Trophoblast cell (in vitro differentiated cells and primary cell): ENCODE data around the gene ERAS.

ENCODE experiments used
- DNase-seq, 2 donors: peaks; one replicate each; pipeline ENCODE4 v3.0.0-alpha.2; 2016
- H2AFZ ChIP-seq: 2 replicates; pipeline ENCODE4 v1.6.1; 2013; ENCODE audit warnings: low read length, moderate library complexity, mild to moderate bottlenecking; ENCODE audit not compliant: insufficient read depth, poor library complexity
- H2AK5ac ChIP-seq: 2 replicates; pipeline ENCODE4 v1.6.1; 2013; ENCODE audit warnings: mild to moderate bottlenecking, low read length
- H2BK120ac ChIP-seq: 2 replicates; pipeline ENCODE4 v1.6.1; 2013; ENCODE audit warnings: low read length, mild to moderate bottlenecking, moderate library complexity; ENCODE audit not compliant: insufficient read depth, poor library complexity
- H2BK12ac ChIP-seq: 2 replicates; pipeline ENCODE4 v1.6.1; 2013; ENCODE audit warnings: mild to moderate bottlenecking, low read length, moderate library complexity
- H2BK5ac ChIP-seq: 2 replicates; pipeline ENCODE4 v1.6.1; 2013; ENCODE audit warnings: low read length, low read depth, moderate library complexity, mild to moderate bottlenecking; ENCODE audit not compliant: poor library complexity
- H3K14ac ChIP-seq: 2 replicates; pipeline ENCODE4 v1.6.1; 2013; ENCODE audit warnings: mild to moderate bottlenecking, low read length
- H3K18ac ChIP-seq: 2 replicates; pipeline ENCODE4 v1.6.1; 2013; ENCODE audit warnings: mild to moderate bottlenecking, low read length
- H3K23ac ChIP-seq: 2 replicates; pipeline ENCODE4 v1.6.1; 2013; ENCODE audit warnings: low read length
- H3K27ac ChIP-seq: 2 replicates; pipeline ENCODE4 v1.5.1; 2013; ENCODE audit warnings: low read depth, mild to moderate bottlenecking, inconsistent platforms, low read length, moderate library complexity
- H3K27me3 ChIP-seq: 2 replicates; pipeline ENCODE4 v1.6.1; 2013; ENCODE audit warnings: inconsistent platforms, mild to moderate bottlenecking, low read length, moderate library complexity; ENCODE audit not compliant: insufficient read depth
- H3K36me3 ChIP-seq, 2 experiments: 1 replicate in 1 of 2; 2 replicates in 1 of 2; pipeline ENCODE4 v1.6.1; 2013; ENCODE audit warnings: low read length in 2 of 2, mild to moderate bottlenecking in 2 of 2, moderate library complexity in 1 of 2; ENCODE audit not compliant: insufficient read depth in 2 of 2, control insufficient read depth in 1 of 2
- H3K4ac ChIP-seq: 2 replicates; pipeline ENCODE4 v1.6.1; 2013; ENCODE audit warnings: low read depth, mild to moderate bottlenecking, low read length, moderate library complexity
- H3K4me1 ChIP-seq, 2 experiments: 1 replicate in 1 of 2; 2 replicates in 1 of 2; pipeline ENCODE4 v1.6.1; 2013; ENCODE audit warnings: low read length in 2 of 2, mild to moderate bottlenecking in 2 of 2, moderate library complexity in 1 of 2; ENCODE audit not compliant: insufficient read depth in 2 of 2, control insufficient read depth in 1 of 2
- H3K4me2 ChIP-seq: 2 replicates; pipeline ENCODE4 v1.6.1; 2013; ENCODE audit warnings: inconsistent platforms, mild to moderate bottlenecking, low read length, moderate library complexity
- H3K4me3 ChIP-seq: 2 replicates; pipeline ENCODE4 v1.5.1; 2013; ENCODE audit warnings: mild to moderate bottlenecking, low read depth, low read length, inconsistent platforms
- H3K79me1 ChIP-seq: one replicate; pipeline ENCODE4 v1.6.1; 2013; ENCODE audit warnings: low read length
- H3K79me2 ChIP-seq: 2 replicates; pipeline ENCODE4 v1.6.1; 2013; ENCODE audit warnings: low read length, mild to moderate bottlenecking; ENCODE audit not compliant: control insufficient read depth, insufficient read depth, poor library complexity
- H3K9ac ChIP-seq: 2 replicates; pipeline ENCODE4 v1.6.1; 2013; ENCODE audit warnings: mild to moderate bottlenecking, low read length
- H3K9me3 ChIP-seq: 2 replicates; pipeline ENCODE4 v1.6.1; 2013; ENCODE audit warnings: low read depth, mild to moderate bottlenecking, control low read depth, inconsistent platforms, low read length; ENCODE audit not compliant: insufficient read depth
- H4K12ac ChIP-seq: 2 replicates; pipeline ENCODE4 v1.6.1; 2013; ENCODE audit warnings: low read depth, mild to moderate bottlenecking, low read length, moderate library complexity
- H4K8ac ChIP-seq: 2 replicates; pipeline ENCODE4 v1.6.1; 2013; ENCODE audit warnings: low read depth, mild to moderate bottlenecking, low read length, moderate library complexity
- H4K91ac ChIP-seq: one replicate; pipeline ENCODE4 v1.6.1; 2013; ENCODE audit warnings: low read depth, mild to moderate bottlenecking, low read length, moderate library complexity
- WGBS: extraction: QIAGEN DNeasy Blood & Tissue Kit; methylation state at CpG from one replicate; pipeline ENCODE4 v1.1.7; 2013; ENCODE audit warnings: missing lambda C conversion rate; ENCODE audit not compliant: insufficient read length, insufficient coverage; ENCODE audit errors: extremely low coverage; 5-methylcytosine and 5-hydroxymethylcytosine counted together

ERAS gene

DNA sequence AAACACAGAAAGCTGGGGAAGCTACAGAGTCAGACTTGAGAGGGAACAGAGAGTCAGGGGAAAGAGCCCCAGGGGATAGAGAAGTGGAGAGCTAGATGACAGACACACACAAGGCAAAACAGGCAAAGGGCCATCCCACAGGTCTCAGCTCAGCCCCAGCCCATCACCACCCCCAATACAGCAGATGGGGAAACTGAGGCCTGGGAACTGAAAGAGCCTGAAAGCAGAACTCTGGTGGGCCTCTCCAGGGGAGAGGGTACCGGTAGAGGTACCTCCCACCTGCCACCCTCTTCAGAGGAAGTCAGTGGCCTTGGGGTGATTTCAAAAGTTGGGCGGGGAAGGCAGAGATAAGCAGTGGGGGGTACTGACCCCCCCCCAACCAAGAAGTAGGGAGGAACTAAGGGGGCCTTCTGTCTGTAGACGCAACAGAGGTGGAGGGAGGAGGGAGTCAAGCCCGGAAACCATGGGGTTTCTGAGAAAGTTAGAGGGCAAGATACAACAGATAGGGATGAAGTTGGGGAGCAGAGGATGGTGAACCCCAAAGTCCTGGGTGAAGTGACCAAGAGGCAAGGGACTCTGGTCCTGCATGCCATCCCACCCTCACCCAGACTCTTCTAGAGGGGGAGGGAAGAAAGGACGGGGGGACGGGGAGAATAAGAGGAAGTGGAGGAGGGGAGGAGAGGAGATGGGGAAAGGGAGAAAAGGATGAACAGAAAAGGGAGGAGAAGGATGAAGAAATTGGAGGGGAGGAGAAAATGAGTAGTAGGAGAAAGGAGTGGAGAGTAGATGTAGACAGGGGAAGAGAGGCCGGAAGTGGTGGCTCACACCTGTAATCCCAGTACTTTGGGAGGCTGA is 36.7 kb upstream of the ERAS start:
- no peak overlapping the region for H3K18ac ChIP-seq
- peaks cover 9% of the 10 kb centered on the region for H3K79me1 ChIP-seq
- H3K9ac ChIP-seq: no peak overlapping the region
- peaks cover under 1% of the 10 kb centered on the region for H3K79me2 ChIP-seq
- no peak overlapping the region for H3K27ac ChIP-seq
- no peak overlapping the region for H4K8ac ChIP-seq
- peaks cover 5 to 7% of the 10 kb centered on the region in 2 experiments for H3K4me1 ChIP-seq
- no peak overlapping the region for H3K4me2 ChIP-seq
- H2BK5ac ChIP-seq: no peak overlapping the region
- H3K36me3 ChIP-seq: no peaks in the 10 kb centered on the region
- WGBS: 100% methylated on average over 2 of the region's 7 CpGs
- no peak overlapping the region for H2AK5ac ChIP-seq
- H2BK120ac ChIP-seq: no peak overlapping the region
- no peak for DNase-seq
- no peak overlapping the region for H2AFZ ChIP-seq
- H3K4ac ChIP-seq: no peak overlapping the region
- no peak overlapping the region for H3K14ac ChIP-seq
- no peak overlapping the region for H4K12ac ChIP-seq
- H4K91ac ChIP-seq: no peak overlapping the region
- H3K9me3 ChIP-seq: no peaks in the 10 kb centered on the region
- H3K27me3 ChIP-seq: no peaks in the 10 kb centered on the region
- no peak overlapping the region for H2BK12ac ChIP-seq
- no peak overlapping the region for H3K4me3 ChIP-seq
- H3K23ac ChIP-seq: no peak overlapping the region

DNA sequence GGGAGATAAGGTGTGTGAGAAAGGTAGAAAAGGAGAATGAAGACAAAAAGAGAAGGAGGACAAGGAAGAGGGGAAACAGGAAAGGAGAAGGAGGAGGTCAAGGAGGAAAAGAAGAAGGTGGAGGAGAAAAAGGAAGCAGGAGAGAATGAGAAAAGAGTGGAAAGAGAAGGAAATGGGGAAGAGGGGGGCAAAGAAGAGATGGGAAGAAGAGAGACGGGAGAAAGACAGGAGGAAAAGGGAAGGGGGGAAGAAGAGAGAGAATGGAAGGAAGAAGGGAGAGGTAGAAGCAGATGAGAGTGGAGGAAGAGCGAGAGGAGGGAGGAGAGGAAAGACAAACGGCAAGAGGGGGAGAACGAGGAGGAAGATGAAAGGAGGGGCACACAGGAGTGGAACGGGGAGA is 35.8 kb upstream of the ERAS start:
- no peaks in the 10 kb centered on the region for H3K9me3 ChIP-seq
- no CpG with 5 or more reads among the region's 5 CpGs for WGBS
- H3K9ac ChIP-seq: no peak overlapping the region
- no peak overlapping the region for H2AFZ ChIP-seq
- no peak overlapping the region for H2BK5ac ChIP-seq
- no peak overlapping the region for H2BK120ac ChIP-seq
- DNase-seq: no peak
- H3K27ac ChIP-seq: no peak overlapping the region
- H2BK12ac ChIP-seq: no peak overlapping the region
- H3K27me3 ChIP-seq: no peaks in the 10 kb centered on the region
- peaks cover 12 to 14% of the 10 kb centered on the region in 2 experiments for H3K4me1 ChIP-seq
- H4K91ac ChIP-seq: no peak overlapping the region
- H3K18ac ChIP-seq: no peak overlapping the region
- H3K4me2 ChIP-seq: no peak overlapping the region
- H4K12ac ChIP-seq: no peak overlapping the region
- H3K79me1 ChIP-seq: peaks cover 17% of the 10 kb centered on the region
- no peak overlapping the region for H3K4me3 ChIP-seq
- no peak overlapping the region for H3K14ac ChIP-seq
- H4K8ac ChIP-seq: no peak overlapping the region
- H3K79me2 ChIP-seq: peaks cover 2% of the 10 kb centered on the region
- H3K23ac ChIP-seq: no peak overlapping the region
- no peak overlapping the region for H3K4ac ChIP-seq
- H3K36me3 ChIP-seq: no peaks in the 10 kb centered on the region
- H2AK5ac ChIP-seq: no peak overlapping the region

DNA sequence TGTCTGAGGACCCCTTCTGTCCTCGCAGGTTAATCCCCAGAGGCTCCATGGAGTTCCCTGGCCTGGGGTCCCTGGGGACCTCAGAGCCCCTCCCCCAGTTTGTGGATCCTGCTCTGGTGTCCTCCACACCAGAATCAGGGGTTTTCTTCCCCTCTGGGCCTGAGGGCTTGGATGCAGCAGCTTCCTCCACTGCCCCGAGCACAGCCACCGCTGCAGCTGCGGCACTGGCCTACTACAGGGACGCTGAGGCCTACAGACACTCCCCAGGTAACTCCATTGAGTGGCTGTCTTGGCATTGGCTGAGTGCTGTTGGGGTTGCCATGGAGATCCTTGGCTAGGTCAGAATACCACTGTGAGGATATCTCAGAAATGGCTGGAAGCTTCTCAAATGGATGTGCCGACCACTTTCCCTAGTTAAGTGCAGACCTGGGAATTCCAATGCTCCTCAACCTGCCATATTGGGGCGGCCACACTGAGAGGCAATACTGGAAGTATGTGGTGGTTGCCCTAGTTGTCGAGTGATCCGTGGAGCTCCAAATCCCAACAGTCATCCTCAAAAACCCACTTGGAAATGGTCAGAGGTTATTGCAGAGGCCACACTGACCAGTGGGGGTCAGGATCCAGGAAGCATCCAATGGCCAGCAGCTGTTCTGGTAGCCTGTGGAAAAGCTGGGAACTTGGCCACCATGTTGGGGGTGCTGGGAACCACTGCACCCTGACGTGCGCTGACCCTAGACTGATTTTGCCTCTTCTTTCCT is 35.1 kb upstream of the ERAS start:
- no peak overlapping the region for H3K18ac ChIP-seq
- no peaks in the 10 kb centered on the region for H3K9me3 ChIP-seq
- DNase-seq: no peak
- no peak overlapping the region for H4K8ac ChIP-seq
- no peak overlapping the region for H2BK12ac ChIP-seq
- peaks cover 18 to 20% of the 10 kb centered on the region in 2 experiments for H3K4me1 ChIP-seq
- H3K9ac ChIP-seq: no peak overlapping the region
- no peak overlapping the region for H3K4ac ChIP-seq
- H2AFZ ChIP-seq: no peak overlapping the region
- H3K4me2 ChIP-seq: no peak overlapping the region
- H3K4me3 ChIP-seq: no peak overlapping the region
- H3K79me2 ChIP-seq: peaks cover 2% of the 10 kb centered on the region
- H4K12ac ChIP-seq: no peak overlapping the region
- H2BK5ac ChIP-seq: no peak overlapping the region
- no peak overlapping the region for H3K27ac ChIP-seq
- peaks cover 23% of the 10 kb centered on the region for H3K79me1 ChIP-seq
- no peaks in the 10 kb centered on the region for H3K27me3 ChIP-seq
- no peaks in the 10 kb centered on the region for H3K36me3 ChIP-seq
- H3K14ac ChIP-seq: no peak overlapping the region
- H4K91ac ChIP-seq: no peak overlapping the region
- H3K23ac ChIP-seq: no peak overlapping the region
- no peak overlapping the region for H2AK5ac ChIP-seq
- no peak overlapping the region for H2BK120ac ChIP-seq
- no CpG with 5 or more reads among the region's 11 CpGs for WGBS

DNA sequence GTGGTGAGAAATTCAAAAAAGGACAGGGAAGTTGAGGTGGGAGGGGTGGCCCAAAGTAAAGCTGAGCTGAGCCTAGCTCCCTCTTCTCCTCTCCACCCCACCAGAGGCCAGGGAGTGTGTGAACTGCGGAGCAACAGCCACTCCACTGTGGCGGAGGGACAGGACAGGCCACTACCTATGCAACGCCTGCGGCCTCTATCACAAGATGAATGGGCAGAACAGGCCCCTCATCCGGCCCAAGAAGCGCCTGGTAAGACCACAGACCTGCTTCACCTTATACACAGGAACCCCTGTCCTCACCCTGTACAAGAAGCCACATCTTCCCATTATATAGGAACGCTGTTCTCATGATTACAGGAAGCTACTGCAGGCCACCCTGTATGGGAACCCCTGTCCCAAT is 34.1 kb upstream of the ERAS start:
- Histone ChIP-seq H3K4me3 (no peak overlapping the region), H3K18ac (no peak overlapping the region), H4K91ac (no peak overlapping the region), H4K8ac (no peak overlapping the region), H3K27ac (no peak overlapping the region), H3K27me3 (no peaks in the 10 kb centered on the region), H2BK12ac (no peak overlapping the region), H3K36me3 (no peaks in the 10 kb centered on the region), H2BK5ac (no peak overlapping the region), H2AK5ac (no peak overlapping the region), H3K79me1 (peaks cover 23% of the 10 kb centered on the region), H3K14ac (no peak overlapping the region), H3K4me2 (no peak overlapping the region), H3K23ac (no peak overlapping the region), H3K9ac (no peak overlapping the region), H3K4ac (no peak overlapping the region), H4K12ac (no peak overlapping the region), H3K4me1 (peaks cover 19 to 21% of the 10 kb centered on the region in 2 experiments), H2AFZ (no peak overlapping the region), H2BK120ac (no peak overlapping the region), H3K9me3 (no peaks in the 10 kb centered on the region), H3K79me2 (peaks cover 2% of the 10 kb centered on the region)
- no CpG with 5 or more reads among the region's 7 CpGs for WGBS
- DNase-seq: no peak
